GM20000 (cell line): ENCODE results near the gene KISS1R.
"Not testable (repeated sequence)": the region's sequence is repeated elsewhere in the genome, so short reads cannot be mapped to it uniquely, and the experiment has no call there.

ENCODE experiments used
- DNase-seq: peaks from one replicate; pipeline ENCODE4 v3.0.0; 2012; ENCODE audit warnings: low spot score
- TF ChIP-seq, protein P1 (sequence below): IDR thresholded peaks from 2 replicates; pipeline ENCODE4 v1.5.1; 2012; ENCODE audit warnings: mild to moderate bottlenecking, control low read depth; ENCODE audit errors: extremely low read depth, missing control alignments

Gene KISS1R

DNA sequence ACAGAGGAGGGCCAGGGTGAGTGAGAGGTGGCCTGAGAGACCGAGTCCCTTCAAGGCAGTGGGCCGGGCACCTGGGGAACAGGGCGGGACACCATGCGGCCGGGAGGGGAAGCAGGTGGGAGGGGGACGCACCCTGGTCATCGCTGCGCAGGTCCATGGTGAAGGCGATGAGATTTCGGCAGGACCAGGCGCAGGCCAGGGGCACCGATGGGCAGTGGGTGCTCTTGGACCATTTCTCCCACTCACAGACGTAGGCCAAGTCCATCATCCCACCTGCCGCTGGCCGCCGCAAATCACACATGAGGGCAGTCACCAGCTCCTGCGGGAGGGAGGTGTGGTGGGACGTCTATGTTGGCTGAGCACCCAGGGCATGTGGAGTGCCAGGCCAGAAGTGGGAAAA lies 26.3 kb upstream of the KISS1R start:
- no peak for DNase-seq
- TF ChIP-seq, protein P1, sequence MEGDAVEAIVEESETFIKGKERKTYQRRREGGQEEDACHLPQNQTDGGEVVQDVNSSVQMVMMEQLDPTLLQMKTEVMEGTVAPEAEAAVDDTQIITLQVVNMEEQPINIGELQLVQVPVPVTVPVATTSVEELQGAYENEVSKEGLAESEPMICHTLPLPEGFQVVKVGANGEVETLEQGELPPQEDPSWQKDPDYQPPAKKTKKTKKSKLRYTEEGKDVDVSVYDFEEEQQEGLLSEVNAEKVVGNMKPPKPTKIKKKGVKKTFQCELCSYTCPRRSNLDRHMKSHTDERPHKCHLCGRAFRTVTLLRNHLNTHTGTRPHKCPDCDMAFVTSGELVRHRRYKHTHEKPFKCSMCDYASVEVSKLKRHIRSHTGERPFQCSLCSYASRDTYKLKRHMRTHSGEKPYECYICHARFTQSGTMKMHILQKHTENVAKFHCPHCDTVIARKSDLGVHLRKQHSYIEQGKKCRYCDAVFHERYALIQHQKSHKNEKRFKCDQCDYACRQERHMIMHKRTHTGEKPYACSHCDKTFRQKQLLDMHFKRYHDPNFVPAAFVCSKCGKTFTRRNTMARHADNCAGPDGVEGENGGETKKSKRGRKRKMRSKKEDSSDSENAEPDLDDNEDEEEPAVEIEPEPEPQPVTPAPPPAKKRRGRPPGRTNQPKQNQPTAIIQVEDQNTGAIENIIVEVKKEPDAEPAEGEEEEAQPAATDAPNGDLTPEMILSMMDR = no peak

DNA sequence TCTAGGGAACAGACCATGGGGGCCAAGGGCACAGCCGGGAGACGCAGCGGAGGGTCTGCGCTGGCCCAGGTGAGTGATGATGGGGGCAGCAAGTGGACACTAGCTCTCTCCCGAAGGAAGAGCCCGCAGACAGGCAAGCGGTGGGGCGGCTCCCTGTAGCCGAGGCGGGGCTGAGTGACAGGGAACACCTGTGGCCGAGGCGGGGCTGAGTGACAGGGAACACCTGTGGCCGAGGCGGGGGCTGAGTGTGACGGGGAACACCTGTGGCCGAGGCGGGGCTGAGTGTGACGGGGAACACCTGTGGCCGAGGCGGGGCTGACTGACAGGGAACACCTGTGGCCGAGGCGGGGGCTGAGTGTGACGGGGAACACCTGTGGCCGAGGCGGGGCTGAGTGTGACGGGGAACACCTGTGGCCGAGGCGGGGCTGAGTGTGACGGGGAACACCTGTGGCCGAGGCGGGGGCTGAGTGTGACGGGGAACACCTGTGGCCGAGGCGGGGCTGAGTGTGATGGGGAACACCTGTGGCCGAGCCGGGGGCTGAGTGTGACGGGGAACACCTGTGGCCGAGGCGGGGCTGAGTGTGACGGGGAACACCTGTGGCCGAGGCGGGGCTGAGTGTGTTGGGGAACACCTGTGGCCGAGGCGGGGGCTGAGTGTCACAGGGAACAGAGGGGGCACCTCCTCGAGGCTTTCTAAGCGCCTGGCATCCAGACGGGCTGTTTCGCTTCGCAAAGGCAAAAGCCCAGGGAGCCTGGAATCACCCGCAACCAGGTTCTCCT lies 25.5 kb upstream of the KISS1R start:
- DNase-seq = not testable (repeated sequence)

DNA sequence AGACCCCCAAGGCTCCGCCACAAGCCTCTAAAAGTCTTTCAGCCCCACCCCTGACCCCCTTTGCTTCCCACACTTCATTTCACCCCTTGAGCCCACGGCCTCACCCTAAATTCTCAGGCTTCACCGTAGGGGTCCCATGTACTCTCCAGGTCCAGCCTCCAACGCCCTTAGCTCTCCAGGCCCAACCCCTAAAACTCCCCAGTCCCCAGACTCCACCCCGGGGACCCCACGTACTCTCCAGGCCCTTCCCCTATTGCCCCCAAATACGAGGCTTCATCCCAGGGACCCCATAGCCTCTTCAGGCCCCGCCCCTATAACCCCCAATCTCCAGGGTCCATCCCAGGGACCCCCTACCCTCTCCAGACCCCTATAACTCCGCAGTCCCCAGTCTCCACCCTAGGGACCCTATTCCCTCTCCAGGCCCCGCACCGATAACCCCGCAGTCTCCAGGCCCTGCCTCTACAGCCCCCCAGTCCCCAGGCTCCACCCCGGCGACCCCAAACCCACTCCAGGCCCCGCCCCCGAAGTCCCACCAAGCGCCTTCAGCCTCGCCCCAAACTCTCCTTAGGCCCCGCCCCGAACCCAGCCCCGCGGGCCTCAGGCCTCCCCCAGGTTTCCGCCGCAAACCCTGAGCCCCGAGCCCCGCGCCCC lies 24.8 kb upstream of the KISS1R start:
- TF ChIP-seq, protein P1 = no peak
- peak; percentile 74 for DNase-seq

DNA sequence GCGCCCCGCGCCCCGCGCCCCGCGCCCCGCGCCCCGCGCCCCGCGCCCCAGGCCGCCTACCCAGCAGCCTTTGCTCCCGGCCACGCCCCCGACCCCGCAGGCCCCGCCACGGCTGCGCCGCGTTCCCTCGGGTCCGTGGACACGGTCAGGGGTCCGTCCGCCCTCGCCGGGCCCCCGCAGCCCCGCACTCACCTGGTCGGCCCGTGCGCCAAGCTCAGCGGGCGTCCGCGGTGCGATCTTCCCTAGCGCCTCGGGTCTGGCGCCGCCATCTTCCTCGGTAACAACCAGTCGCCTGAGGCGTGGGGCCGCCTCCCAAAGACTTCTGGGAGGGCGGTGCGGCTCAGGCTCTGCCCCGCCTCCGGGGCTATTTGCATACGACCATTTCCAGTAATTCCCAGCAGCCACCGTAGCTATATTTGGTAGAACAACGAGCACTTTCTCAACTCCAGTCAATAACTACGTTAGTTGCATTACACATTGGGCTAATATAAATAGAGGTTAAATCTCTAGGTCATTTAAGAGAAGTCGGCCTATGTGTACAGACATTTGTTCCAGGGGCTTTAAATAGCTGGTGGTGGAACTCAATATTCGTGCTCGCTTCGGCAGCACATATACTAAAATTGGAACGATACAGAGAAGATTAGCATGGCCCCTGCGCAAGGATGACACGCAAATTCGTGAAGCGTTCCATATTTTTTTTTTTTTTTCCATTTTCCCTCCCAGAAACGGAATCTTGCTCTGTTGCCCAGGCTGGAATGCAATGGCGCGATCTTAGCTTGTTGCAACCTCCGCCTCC lies 24.0 kb upstream of the KISS1R start, which contains the start of the genes MED16 and RNU6-9:
Gene MED16, minus strand, starts transcription at position 294 of the 796 bp plus-strand sequence. CDS start 2,056 bp downstream, outside the sequence.
Gene RNU6-9, plus strand, starts transcription at position 591 of the 796 bp plus-strand sequence.
- TF ChIP-seq, protein P1 = no peak
- peak; percentile 100 for DNase-seq

DNA sequence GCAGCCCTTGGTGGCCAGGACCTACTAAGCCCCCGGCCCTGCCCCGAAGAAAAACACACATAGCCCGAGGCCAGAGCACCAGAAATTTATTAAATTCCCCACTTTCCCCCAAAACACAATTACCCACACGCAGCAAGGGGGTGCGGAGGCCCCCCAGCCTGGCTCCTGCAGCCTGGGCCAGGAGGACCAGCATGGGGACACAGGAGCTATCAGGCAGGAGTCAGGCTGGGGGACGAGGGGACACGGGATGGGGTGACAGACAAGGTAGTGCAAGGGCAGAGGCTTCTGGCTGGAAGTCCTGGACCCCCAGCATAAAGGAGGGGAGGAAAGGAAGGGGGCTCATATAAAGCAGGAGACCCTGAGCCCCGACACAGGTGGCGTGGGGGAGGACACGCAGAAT lies 20.7 kb upstream of the KISS1R start:
- DNase-seq = no peak
- TF ChIP-seq, protein P1 = no peak

DNA sequence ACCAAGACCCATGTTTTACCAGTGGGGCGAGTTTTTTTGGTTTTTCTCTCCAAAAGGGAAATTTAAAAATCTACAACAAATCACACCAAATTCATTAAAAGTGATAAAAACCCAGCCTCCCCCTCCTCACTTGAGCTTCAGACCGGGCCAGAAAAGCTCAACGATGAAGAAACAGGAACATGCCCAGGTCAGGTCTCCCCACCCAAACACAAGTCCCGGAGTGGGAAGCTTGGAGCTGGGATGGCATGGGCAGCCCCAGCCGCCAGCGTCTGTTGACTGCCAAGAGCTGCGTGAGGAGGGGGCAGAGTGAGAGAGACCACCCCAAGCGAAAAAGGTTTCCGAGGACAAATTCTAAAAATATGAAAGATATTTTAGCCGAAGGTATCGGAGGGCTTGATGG lies 20.1 kb upstream of the KISS1R start:
- TF ChIP-seq, protein P1 = no peak
- no peak for DNase-seq

DNA sequence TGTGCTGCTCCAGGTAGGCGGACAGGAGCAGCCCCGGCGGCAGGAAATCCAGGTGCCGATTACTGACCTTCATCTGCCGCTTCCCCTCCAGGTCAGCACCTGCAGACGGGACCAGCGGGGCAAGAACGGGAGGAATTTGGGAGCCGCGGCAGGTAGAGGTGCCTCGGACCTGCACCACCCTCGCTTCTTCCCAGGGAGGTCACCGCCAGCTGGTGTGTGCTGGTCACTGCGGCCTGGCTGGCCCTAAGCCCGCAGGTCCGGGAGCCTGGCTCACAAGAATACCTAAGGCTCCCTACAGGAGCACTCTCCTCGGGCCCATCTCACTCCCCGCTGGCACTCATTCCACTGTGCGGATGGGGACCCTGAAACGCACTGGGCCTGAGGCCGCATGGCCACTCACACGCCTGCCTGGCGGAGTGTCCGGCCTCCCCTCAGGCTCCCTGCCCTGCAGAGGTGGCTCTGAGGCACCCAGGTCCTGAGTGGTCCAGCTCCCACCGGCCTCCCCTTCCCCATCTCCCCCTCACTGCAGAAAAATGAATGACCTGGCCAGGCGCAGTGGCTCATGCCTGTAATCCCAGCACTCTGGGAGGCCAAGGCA lies 19.6 kb upstream of the KISS1R start:
- TF ChIP-seq, protein P1 = no peak
- no peak for DNase-seq
